Osteoblast (primary cell): ENCODE results near the gene SH3RF1. TPM values are rescaled to one million over a fixed set of nuclear protein-coding genes. Genes with fewer than 3 reads are reported as not detected.
A peak's percentile ranks its signal among the peaks of the same experiment; 100 is the strongest.

Experiments
- DNase-seq: peaks from one replicate; pipeline ENCODE4 v3.0.0; 2011; ENCODE audit warnings: low spot score, mixed read lengths; ENCODE audit not compliant: insufficient read length; ENCODE audit errors: missing footprints
- H2AFZ ChIP-seq: 2 replicates; pipeline ENCODE4 v1.6.0; 2011; ENCODE audit warnings: mild to moderate bottlenecking, low read length
- H3K27ac ChIP-seq: 2 replicates; pipeline ENCODE4 v1.5.1; 2011; ENCODE audit warnings: mild to moderate bottlenecking, low read depth, low read length, moderate library complexity
- H3K27me3 ChIP-seq: 2 replicates; pipeline ENCODE4 v1.6.0; 2012; ENCODE audit warnings: mild to moderate bottlenecking, control low read depth, inconsistent platforms, low read length, moderate library complexity; ENCODE audit not compliant: insufficient read depth
- H3K36me3 ChIP-seq: 2 replicates; pipeline ENCODE4 v1.5.1; 2011; ENCODE audit warnings: mild to moderate bottlenecking, low read length, control low read depth, moderate library complexity; ENCODE audit not compliant: insufficient read depth
- H3K4me1 ChIP-seq: 2 replicates; pipeline ENCODE4 v1.5.1; 2011; ENCODE audit warnings: mild to moderate bottlenecking, low read length, control low read depth, moderate library complexity; ENCODE audit not compliant: insufficient read depth
- H3K4me2 ChIP-seq: 2 replicates; pipeline ENCODE4 v1.6.0; 2011; ENCODE audit warnings: mild to moderate bottlenecking, low read length; ENCODE audit not compliant: insufficient read depth
- H3K4me3 ChIP-seq: fragments of 200-600 bp; sonication (generic); 3 replicates; pipeline ENCODE4 v1.5.1; 2012; ENCODE audit warnings: mild to moderate bottlenecking, low read length, inconsistent platforms; ENCODE audit not compliant: insufficient read depth
- H3K79me2 ChIP-seq: 2 replicates; pipeline ENCODE4 v1.6.0; 2012; ENCODE audit warnings: mild to moderate bottlenecking, low read length, control low read depth, inconsistent platforms; ENCODE audit not compliant: insufficient read depth
- H3K9me3 ChIP-seq: 2 replicates; pipeline ENCODE4 v1.5.1; 2011; ENCODE audit warnings: low read depth, low read length, control low read depth
- H4K20me1 ChIP-seq: 2 replicates; pipeline ENCODE4 v1.6.0; 2012; ENCODE audit warnings: mild to moderate bottlenecking, low read length, control low read depth; ENCODE audit not compliant: insufficient read depth
- total RNA-seq: library from RNA; depleted of rRNA; stranded (reverse); fragments of >200 nt; gene quantifications from 2 replicates; pipeline ENCODE4 v1.2.3, GENCODE V29; 2012
- TF ChIP-seq, protein P1 (sequence below): IDR thresholded peaks from 2 replicates; pipeline ENCODE4 v1.5.1; 2011; ENCODE audit warnings: mild to moderate bottlenecking, low read depth, low read length, moderate library complexity; ENCODE audit errors: extremely low read depth

Gene SH3RF1
- total RNA-seq, 1 donor = 37.6 TPM

DNA sequence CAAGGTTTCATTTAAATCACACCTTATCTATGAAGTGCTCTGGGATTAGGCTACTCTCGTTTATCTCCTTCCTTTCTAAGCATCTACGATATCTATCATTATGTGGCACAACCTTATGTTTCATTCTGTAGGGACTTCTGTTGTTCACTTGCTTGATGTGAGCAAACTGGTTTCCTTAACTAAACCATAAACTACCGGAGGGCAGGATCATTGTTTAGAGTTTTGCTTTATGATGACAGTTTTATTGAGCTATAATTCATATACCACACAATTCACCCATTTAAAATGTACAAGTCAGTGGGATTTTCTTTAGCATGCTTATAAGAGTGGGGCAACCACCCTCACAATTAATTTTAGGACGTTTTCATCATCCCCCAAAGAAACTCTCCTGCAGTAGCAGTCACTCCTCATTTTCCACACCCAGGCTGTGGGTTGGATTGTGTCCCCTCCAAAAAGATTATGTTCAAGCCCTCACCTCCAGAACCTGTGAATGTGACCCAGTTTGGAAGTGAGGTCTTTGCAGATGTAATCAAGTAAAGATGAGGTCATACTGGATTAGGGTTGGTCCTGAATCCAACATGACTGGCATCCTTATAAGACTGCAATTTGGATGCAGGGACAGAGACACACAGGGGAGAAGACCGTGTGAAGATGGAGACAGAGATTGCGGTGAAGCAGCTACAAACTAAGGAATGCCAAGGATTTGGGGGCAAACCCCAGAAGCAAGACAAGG lies 42.1 kb upstream of the SH3RF1 start:
- peaks cover 23% of the 10 kb centered on the region for H3K4me1 ChIP-seq
- H2AFZ ChIP-seq = peak overlapping the region; percentile 34
- H3K36me3 ChIP-seq = no peaks in the 10 kb centered on the region
- no peaks in the 10 kb centered on the region for H3K79me2 ChIP-seq
- TF ChIP-seq, protein P1, sequence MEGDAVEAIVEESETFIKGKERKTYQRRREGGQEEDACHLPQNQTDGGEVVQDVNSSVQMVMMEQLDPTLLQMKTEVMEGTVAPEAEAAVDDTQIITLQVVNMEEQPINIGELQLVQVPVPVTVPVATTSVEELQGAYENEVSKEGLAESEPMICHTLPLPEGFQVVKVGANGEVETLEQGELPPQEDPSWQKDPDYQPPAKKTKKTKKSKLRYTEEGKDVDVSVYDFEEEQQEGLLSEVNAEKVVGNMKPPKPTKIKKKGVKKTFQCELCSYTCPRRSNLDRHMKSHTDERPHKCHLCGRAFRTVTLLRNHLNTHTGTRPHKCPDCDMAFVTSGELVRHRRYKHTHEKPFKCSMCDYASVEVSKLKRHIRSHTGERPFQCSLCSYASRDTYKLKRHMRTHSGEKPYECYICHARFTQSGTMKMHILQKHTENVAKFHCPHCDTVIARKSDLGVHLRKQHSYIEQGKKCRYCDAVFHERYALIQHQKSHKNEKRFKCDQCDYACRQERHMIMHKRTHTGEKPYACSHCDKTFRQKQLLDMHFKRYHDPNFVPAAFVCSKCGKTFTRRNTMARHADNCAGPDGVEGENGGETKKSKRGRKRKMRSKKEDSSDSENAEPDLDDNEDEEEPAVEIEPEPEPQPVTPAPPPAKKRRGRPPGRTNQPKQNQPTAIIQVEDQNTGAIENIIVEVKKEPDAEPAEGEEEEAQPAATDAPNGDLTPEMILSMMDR = no peak
- H4K20me1 ChIP-seq = no peaks in the 10 kb centered on the region
- H3K27me3 ChIP-seq = no peaks in the 10 kb centered on the region
- H3K27ac ChIP-seq = no peak overlapping the region
- DNase-seq = no peak
- H3K4me3 ChIP-seq = no peak overlapping the region
- H3K4me2 ChIP-seq = no peak overlapping the region
- H3K9me3 ChIP-seq = no peaks in the 10 kb centered on the region

- no peaks in the 10 kb centered on the region for H4K20me1 ChIP-seq
- H3K27ac ChIP-seq = no peak overlapping the region
- H3K4me1 ChIP-seq = peaks cover 23% of the 10 kb centered on the region
- H3K27me3 ChIP-seq = no peaks in the 10 kb centered on the region
- H3K4me2 ChIP-seq = no peak overlapping the region
- H3K79me2 ChIP-seq = no peaks in the 10 kb centered on the region
- no peaks in the 10 kb centered on the region for H3K9me3 ChIP-seq
- no peak overlapping the region for H3K4me3 ChIP-seq
- DNase-seq = peak; percentile 82
- TF ChIP-seq, protein P1 = peak; percentile 72
- no peaks in the 10 kb centered on the region for H3K36me3 ChIP-seq
- H2AFZ ChIP-seq = no peak overlapping the region
Measured at GRCh38 chr4:169311643-169312365, 41.0 kb upstream of the SH3RF1 start.

- Histone ChIP-seq H3K9me3 (no peaks in the 10 kb centered on the region), H3K27ac (no peak overlapping the region), H4K20me1 (no peaks in the 10 kb centered on the region), H3K4me3 (no peak overlapping the region), H2AFZ (no peak overlapping the region), H3K4me1 (peaks cover 2% of the 10 kb centered on the region), H3K36me3 (no peaks in the 10 kb centered on the region), H3K4me2 (no peak overlapping the region), H3K27me3 (no peaks in the 10 kb centered on the region), H3K79me2 (no peaks in the 10 kb centered on the region)
- DNase-seq = no peak
- TF ChIP-seq, protein P1 = no peak
Measured at GRCh38 chr4:169309326-169309967, 38.7 kb upstream of the SH3RF1 start.

DNA sequence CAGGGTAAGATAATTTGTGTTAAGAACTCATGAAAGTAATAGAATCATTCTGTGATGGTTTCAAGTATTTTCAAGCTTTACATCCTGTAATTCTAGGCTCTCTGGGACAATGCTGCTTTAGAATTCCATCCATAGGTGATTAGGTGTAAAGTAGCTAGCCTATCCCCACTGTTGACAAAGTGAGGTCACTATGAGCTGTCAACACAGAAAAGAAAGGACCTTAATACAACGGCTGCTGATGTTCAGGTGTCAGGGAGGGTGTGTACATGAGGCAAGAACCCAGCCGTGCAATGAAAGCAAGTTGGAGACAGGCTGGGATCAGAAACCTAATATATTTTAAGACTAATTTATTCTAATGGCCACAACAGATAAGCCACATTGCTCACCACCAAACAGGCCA lies 36.8 kb upstream of the SH3RF1 start:
- TF ChIP-seq, protein P1 = no peak
- H3K27me3 ChIP-seq = no peaks in the 10 kb centered on the region
- no peak overlapping the region for H3K27ac ChIP-seq
- no peak overlapping the region for H3K4me3 ChIP-seq
- H2AFZ ChIP-seq = no peak overlapping the region
- no peaks in the 10 kb centered on the region for H3K79me2 ChIP-seq
- no peak overlapping the region for H3K4me2 ChIP-seq
- no peaks in the 10 kb centered on the region for H3K4me1 ChIP-seq
- H3K36me3 ChIP-seq = no peaks in the 10 kb centered on the region
- H3K9me3 ChIP-seq = no peaks in the 10 kb centered on the region
- no peak for DNase-seq
- H4K20me1 ChIP-seq = no peaks in the 10 kb centered on the region
